ENCODE data around the gene CBLC. TPM values are rescaled to one million over a fixed set of nuclear protein-coding genes. Genes with fewer than 3 reads are reported as not detected.

The CBLC gene
- polyA plus RNA-seq (ENCODE audit: insufficient read length in 4 of 4), result 1 to 10 TPM; 5.0 to 7.8 (median 6.9) TPM

- DNase-seq (ENCODE audit: low read depth in 4 of 4, low spot score in 2 of 4), result no peak
These were observed at the start of gene CBLC for GRCh38 chr19:44777715-44778347. TSS of gene CBLC (plus strand) at chr19:44777890. CDS start at chr19:44777932, 42 bp downstream.

DNA sequence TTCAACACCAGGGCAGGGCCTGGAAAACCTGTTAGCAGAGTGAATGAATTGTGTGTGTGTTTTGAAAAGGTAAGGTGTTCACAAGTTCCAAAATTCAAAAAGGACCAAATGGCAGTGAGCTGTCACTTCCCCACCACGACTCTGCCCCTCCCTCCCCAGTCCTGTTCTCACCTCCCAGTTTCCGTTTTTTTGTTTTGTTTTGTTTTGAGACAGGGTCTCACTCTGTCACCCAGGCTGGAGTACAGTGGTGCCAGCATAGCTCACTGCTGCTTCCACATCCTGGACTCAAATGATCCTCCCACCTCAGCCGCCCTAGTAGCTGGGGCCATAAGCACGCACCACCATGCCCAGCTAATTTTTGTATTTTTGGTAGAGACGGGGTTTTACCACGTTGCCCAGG, 49.5 kb upstream of the CBLC start:
- DNase-seq (ENCODE audit: low read depth in 4 of 4, low spot score in 2 of 4), result no peak

DNA sequence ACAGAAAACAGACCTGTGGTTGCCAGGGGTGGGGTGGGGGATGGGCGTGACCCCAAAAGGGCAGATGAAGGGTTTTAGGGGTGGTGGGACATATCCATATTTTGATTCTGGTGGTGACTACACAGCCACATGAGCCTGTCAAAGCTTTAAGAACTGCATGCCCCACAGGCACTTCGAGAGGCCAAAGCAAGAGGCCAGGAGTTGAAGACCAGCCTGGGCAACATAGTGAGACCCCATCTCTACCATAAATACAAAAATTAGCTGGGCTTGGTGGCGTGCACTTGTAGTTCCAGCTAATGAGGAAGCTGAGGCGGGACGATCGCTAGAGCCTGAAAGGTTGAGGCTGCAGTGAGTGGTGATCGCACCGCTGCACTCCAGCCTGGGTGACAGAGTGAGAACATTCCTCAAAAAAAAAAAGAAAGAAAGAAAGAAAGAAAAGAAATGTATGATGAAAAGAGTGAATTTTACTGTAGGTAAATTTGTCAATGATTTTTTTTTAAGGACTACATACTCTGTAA, 48.1 kb upstream of the CBLC start:
- no peak for DNase-seq (ENCODE audit: low read depth in 4 of 4, low spot score in 2 of 4)

DNA sequence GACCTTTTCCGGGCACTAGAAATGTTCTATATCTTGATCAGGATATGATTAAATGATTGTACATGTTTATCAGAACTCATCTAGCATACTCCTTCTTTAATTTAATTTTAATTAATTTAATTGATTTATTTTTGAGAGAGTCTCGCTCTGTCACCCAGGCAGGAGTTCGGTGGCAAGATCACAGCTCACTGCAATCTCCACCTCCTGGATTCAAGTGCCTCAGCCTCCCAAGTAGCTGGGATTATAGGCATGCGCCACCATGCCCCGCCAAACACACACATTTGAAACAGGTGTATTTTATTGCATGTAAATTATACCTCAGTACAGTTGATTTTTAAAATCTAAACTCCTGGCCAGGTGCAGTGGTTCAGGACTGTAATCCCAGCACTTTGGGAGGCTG, 46.6 kb upstream of the CBLC start:
- no peak for DNase-seq (ENCODE audit: low read depth in 4 of 4, low spot score in 2 of 4)

- no peak for DNase-seq (ENCODE audit: low read depth in 4 of 4, low spot score in 2 of 4)
These were observed 46.1 kb upstream of the CBLC start for GRCh38 chr19:44731622-44732021.

DNA sequence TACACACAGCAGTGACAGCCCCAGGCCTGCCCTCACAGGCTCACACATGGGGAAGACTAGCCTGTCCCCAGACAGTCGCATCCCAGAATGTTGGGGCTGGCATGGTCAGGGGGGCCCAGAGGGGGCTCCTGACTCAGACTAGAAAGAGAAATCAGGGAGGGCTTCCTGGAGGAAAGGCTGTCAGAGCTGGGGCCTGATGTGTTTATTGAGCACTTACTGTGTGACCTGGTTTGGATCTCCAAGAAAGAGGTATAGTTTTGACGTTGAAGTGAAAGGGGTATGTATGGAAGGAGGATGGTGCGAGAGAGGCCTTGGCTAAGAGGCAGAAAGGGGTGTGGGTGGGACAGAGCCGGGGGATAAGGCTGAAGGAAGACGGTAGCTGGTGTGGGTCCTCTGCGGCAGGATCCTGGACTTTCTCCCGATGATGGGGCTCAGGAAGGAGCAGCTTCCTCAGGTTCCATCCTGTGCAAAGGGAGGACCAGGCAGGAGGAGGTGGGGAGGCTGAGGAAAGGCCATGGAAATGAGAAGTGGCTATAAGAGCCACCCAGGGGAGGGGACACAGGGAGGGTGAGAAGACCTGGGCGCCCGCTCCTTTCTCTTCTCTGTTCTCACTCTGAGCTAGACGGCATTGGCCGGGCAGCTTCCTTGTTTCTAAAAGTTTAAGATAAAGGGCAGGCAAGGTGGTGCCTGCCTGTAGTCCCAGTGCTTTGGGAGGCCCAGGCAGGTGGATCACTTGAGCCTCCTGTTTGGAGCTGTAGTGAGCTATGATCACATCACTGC, 45.3 kb upstream of the CBLC start:
- DNase-seq (ENCODE audit: low read depth in 4 of 4, low spot score in 2 of 4), result no peak

DNA sequence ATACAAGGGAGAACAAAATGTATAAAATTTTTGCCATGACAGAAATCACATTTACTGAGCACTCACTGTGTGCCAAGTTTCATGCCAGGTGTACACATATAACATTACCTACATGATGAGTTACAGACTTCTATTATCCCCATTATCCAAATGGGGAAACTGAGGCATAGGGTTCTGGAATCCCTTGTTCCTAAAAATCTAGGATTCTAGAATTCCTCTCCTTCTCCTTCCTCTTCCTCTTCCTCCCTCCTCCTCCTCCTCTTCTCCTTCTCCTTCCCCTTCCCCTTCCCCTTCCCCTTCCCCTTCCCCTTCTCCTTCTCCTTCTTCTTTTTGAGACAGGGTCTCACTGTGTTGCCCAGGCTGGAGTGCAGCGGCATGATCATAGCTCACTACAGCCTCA, 43.3 kb upstream of the CBLC start:
- no peak for DNase-seq (ENCODE audit: low read depth in 4 of 4, low spot score in 2 of 4)

DNA sequence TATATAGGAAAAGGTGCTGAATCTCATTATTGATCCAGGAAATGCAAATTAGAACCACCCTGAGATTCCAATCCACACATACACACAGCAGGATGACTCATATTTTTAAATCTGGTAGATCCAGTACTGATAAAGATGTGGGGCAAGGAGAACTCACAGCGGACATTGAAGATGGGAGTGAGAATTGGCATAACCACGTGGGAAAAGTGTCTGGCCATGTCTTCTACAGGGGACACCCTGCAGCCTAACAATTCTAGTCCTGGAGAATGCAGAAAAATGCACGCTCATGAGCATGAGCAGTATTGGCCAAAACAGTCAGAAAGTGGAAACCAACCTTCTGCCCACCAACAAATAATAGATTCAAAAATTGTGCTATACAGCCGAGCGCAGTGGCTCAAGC, 42.7 kb upstream of the CBLC start:
- DNase-seq (ENCODE audit: low read depth in 4 of 4, low spot score in 2 of 4), result no peak

- no peak for DNase-seq (ENCODE audit: low read depth in 4 of 4, low spot score in 2 of 4)
These were observed 40.2 kb upstream of the CBLC start for GRCh38 chr19:44737238-44738071.

DNA sequence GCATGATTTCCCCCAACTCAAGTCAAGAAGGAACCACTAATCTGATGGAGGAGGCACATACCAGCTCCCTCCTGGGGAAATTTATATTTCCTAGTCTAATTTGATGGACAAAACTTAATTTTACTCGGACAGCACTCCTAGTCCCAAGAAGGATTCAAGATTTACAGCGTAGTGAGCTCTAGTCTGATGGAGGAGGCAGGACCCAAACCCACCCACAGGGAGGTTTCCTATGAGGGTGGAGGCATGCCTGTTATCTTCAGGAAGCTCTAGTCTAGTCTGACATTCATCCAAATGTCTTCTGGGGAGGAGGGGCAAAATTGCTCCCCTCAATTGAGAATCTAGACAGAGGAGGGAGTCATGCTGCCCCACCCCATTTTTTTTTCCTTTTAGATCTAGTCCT, 39.6 kb upstream of the CBLC start:
- no peak for DNase-seq (ENCODE audit: low read depth in 4 of 4, low spot score in 2 of 4)

DNA sequence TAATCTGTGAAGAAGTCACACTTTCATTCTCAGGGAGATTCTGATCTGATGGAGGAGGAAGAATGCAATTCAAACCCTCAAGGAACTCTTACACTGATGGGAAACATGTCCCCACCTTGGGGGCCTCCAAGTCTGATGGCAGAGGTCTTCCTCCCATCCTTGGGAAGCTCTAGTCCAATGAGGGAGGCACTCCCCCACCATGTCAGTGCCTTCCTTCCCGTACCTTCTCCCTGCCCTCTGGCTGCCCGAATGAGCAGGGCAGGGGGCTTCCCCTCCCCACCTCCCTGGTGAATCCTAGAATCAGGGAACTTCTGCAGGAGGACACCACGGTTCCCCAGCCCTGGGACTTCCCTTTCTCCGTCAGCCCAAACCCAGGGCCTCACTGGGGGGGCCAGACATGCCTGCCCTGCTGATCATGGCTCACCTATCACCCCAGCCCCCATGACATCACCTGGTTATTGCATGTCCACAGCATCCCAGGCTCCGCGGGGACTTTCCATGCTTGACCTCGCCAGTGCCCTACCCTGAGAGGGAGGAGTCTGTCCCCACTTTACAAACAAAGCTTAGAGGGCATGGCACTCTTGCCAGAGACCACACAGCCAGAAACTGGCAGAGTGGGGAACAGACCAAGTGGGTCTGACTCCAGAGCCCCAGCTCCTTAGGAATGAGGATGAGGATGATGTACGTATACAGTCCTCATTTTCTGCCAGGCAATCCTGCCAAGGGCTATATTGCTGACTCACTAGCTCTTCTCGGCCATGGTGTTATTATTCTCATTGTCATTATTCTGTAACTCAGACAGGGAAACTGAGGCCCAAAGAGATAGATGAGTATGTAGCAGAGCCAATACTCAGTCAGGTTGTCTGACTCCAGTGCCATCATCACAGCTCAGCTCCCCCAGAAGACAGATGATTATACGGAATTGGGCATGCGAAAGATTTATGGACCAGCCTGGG, 38.8 kb upstream of the CBLC start:
- no peak for DNase-seq (ENCODE audit: low read depth in 4 of 4, low spot score in 2 of 4)

- no peak for DNase-seq (ENCODE audit: low read depth in 4 of 4, low spot score in 2 of 4)
These were observed 37.3 kb upstream of the CBLC start for GRCh38 chr19:44740351-44740824.

DNA sequence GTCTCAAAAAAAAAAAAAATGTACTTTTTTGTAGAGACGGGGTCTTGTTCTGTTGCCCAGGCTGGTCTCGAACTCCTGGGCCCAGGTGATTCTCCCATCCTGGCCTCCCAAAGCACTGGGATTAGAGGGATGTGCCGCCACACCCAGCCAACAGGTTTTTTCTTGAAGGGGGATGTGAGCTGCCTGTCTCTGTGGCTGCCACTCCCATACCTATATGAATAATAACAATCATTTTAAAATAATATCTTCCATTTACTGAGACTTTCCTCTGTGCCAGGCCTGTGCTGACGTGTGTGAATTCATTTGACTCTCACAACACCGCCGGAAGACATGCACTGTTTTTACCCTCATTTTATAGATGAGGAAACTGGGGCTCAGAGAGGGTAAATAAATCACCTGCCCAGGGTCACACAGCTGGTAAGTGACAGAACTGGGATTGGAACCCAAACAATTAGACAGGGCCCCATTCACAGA, 36.4 kb upstream of the CBLC start:
- DNase-seq (ENCODE audit: low read depth in 4 of 4, low spot score in 2 of 4), result no peak

DNA sequence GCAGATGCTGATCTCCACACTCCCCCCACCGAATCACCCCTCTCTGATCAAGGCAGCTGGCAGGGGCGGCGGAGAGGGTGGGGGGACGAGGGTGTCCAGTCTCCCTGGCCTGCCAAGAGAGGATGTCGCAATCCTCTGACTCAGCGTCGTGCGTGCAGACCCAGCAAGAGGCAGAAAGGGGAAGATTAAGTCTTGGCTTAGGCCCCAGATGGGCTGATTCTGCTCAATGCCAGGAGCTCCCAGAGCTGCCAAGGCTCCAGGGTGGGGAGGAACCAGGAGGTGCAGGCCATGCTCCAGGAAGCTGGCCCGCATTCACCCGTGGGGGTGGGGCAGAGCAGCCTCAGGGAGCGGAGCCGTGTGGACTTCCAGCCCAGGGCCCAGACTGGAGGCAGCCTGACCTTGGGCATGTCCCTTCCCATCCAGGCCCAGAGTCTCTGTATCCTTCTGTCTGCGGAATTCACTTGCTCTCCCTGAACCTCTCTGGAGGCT, 35.8 kb upstream of the CBLC start:
- no peak for DNase-seq (ENCODE audit: low read depth in 4 of 4, low spot score in 2 of 4)

DNA sequence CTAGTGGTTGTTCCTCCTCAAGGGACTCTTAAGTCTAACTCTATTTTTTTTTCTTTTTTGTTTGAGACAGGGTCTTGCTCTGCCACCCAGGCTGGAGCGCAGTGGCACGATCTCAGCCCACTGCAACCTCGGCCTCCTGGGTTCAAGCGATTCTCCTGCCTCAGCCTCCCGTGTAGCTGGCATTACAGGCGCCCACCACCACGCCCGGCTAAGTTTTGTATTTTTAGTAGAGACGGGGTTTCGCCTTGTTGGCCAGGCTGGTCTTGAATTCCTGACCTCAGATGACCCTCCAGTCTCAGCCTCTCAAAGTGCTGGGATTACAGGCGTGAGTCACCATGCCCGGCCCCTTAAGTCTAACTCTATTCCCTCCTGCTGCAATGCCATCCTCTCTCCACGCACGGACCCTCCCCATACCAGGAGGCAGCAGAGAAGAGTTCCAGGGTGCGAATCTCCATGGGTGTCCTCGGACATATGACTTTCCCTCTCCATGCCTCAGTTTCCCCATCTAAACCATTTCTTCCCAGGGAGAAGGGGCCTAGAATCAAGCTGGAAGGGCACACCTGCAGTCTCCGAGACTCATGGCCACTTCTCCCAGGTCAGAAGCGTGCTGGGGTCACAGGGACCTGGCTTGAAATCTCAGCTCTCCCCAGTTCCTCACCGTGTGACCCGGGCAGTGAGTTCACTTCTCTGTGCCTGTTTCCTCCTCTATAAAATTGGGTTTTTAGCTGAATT, 35.2 kb upstream of the CBLC start:
- DNase-seq (ENCODE audit: low read depth in 4 of 4, low spot score in 2 of 4), result no peak

GRCh38 chr19:44744871-44745332, 32.8 kb upstream of the CBLC start:
- no peak for DNase-seq (ENCODE audit: low read depth in 4 of 4, low spot score in 2 of 4)

GRCh38 chr19:44745341-44745831, 32.3 kb upstream of the CBLC start:
- DNase-seq (ENCODE audit: low read depth in 4 of 4, low spot score in 2 of 4), result no peak

GRCh38 chr19:44745887-44746600, 31.6 kb upstream of the CBLC start:
- no peak for DNase-seq (ENCODE audit: low read depth in 4 of 4, low spot score in 2 of 4)

All from left renal cortex interstitium (tissue), 4 donors.